Central memory CD8-positive, alpha-beta T cell (primary cell): Measurements from ENCODE around the gene EPB41L2.
"Not testable (repeated sequence)": the region's sequence is repeated elsewhere in the genome, so short reads cannot be mapped to it uniquely, and the experiment has no call there.

Experiments
- ATAC-seq: fragments of 150-1000 bp; cut with Tn5 transposase; replicated peaks from 2 replicates; pipeline ENCODE4 v1.10.0; 2022; ENCODE audit warnings: mild to moderate bottlenecking, moderate FRiP score, moderate number of reproducible peaks; ENCODE audit not compliant: poor library complexity, severe bottlenecking; ENCODE audit errors: extremely low read depth
- DNase-seq, 2 donors: peaks; one replicate each; pipeline ENCODE4 v3.0.0; 2021; ENCODE audit warnings: low spot score in 2 of 2
- H3K27ac Mint-ChIP-seq: one replicate; pipeline ENCODE4 v1.8.0; 2022; ENCODE audit warnings: low read depth, mild to moderate bottlenecking, moderate library complexity, mixed read lengths
- H3K27me3 Mint-ChIP-seq: one replicate; pipeline ENCODE4 v1.8.0; 2022; ENCODE audit warnings: mixed read lengths
- H3K36me3 Mint-ChIP-seq: one replicate; pipeline ENCODE4 v1.8.0; 2022; ENCODE audit warnings: mild to moderate bottlenecking, moderate library complexity, mixed read lengths; ENCODE audit not compliant: insufficient read depth
- H3K4me1 Mint-ChIP-seq: one replicate; pipeline ENCODE4 v1.8.0; 2022; ENCODE audit warnings: mixed read lengths
- H3K4me3 Mint-ChIP-seq: one replicate; pipeline ENCODE4 v1.8.0; 2022; ENCODE audit warnings: mild to moderate bottlenecking, moderate library complexity, mixed read lengths
- H3K9me3 Mint-ChIP-seq: one replicate; pipeline ENCODE4 v1.8.0; 2022; ENCODE audit warnings: mixed read lengths

EPB41L2 gene

GRCh38 chr6:130810307-130811030 lies 252.6 kb downstream of the EPB41L2 start:
- H3K36me3 Mint-ChIP-seq = no peaks in the 10 kb centered on the region
- no peak overlapping the region for H3K27ac Mint-ChIP-seq
- H3K4me3 Mint-ChIP-seq = no peak overlapping the region
- peaks cover 23% of the 10 kb centered on the region for H3K27me3 Mint-ChIP-seq
- H3K4me1 Mint-ChIP-seq = no peaks in the 10 kb centered on the region
- no peak for ATAC-seq
- no peak for DNase-seq
- no peaks in the 10 kb centered on the region for H3K9me3 Mint-ChIP-seq

GRCh38 chr6:130801368-130801767 lies 261.7 kb downstream of the EPB41L2 start:
- DNase-seq, ATAC-seq, H3K36me3 Mint-ChIP-seq, H3K4me3 Mint-ChIP-seq, H3K4me1 Mint-ChIP-seq, H3K9me3 Mint-ChIP-seq, H3K27ac Mint-ChIP-seq: not testable (repeated sequence)
- H3K27me3 Mint-ChIP-seq = peaks cover 20% of the 10 kb centered on the region

- Mint-ChIP-seq H3K9me3 (no peaks in the 10 kb centered on the region), H3K4me1 (no peaks in the 10 kb centered on the region), H3K36me3 (peaks cover 1% of the 10 kb centered on the region), H3K27me3 (no peaks in the 10 kb centered on the region), H3K27ac (no peak overlapping the region), H3K4me3 (no peak overlapping the region)
- DNase-seq (no peak), ATAC-seq (no peak)
These were observed 266.0 kb downstream of the EPB41L2 start for GRCh38 chr6:130797061-130797460.

- no peaks in the 10 kb centered on the region for H3K4me1 Mint-ChIP-seq
- H3K36me3 Mint-ChIP-seq = peaks cover 1% of the 10 kb centered on the region
- no peak for ATAC-seq
These were observed 266.6 kb downstream of the EPB41L2 start for GRCh38 chr6:130796313-130796905.

GRCh38 chr6:130794738-130795137 lies 268.3 kb downstream of the EPB41L2 start:
- H3K9me3 Mint-ChIP-seq = no peaks in the 10 kb centered on the region

More at GRCh38 chr6:130796313-130796905, 266.6 kb downstream of the EPB41L2 start:
- Mint-ChIP-seq H3K27me3 (no peaks in the 10 kb centered on the region), H3K4me3 (no peak overlapping the region), H3K27ac (no peak overlapping the region), H3K9me3 (no peaks in the 10 kb centered on the region)
- no peak for DNase-seq

GRCh38 chr6:130794010-130794697 lies 268.9 kb downstream of the EPB41L2 start:
- Mint-ChIP-seq H3K27ac (no peak overlapping the region), H3K9me3 (no peaks in the 10 kb centered on the region), H3K4me1 (no peaks in the 10 kb centered on the region), H3K36me3 (peaks cover 1% of the 10 kb centered on the region), H3K4me3 (no peak overlapping the region), H3K27me3 (no peaks in the 10 kb centered on the region)
- no peak for DNase-seq
- no peak for ATAC-seq

More at GRCh38 chr6:130794738-130795137, 268.3 kb downstream of the EPB41L2 start:
- ATAC-seq (no peak), DNase-seq (no peak)
- H3K4me3 Mint-ChIP-seq = no peak overlapping the region
- H3K4me1 Mint-ChIP-seq = no peaks in the 10 kb centered on the region
- no peaks in the 10 kb centered on the region for H3K27me3 Mint-ChIP-seq
- H3K27ac Mint-ChIP-seq = no peak overlapping the region
- peaks cover 1% of the 10 kb centered on the region for H3K36me3 Mint-ChIP-seq
